Thyroid gland (tissue), 4 donors: Measurements from ENCODE around the gene ALDH5A1. TPM values are rescaled to one million over a fixed set of nuclear protein-coding genes. Genes with fewer than 3 reads are reported as not detected.

Source experiments
- DNase-seq, 2 donors: peaks; one replicate each; pipeline ENCODE4 v3.0.0-alpha.2; 2019
- H3K27ac ChIP-seq, 3 donors: fragments of 200-600 bp; sonication (generic); 1 replicate in 2 of 3; 2 replicates in 1 of 3; pipeline ENCODE4 v1.5.1; 2016 to 2019; ENCODE audit warnings: mild to moderate bottlenecking in 1 of 3, moderate library complexity in 1 of 3
- H3K27me3 ChIP-seq: fragments of 200-600 bp; sonication (generic); one replicate; pipeline ENCODE4 v1.5.1; 2019
- H3K36me3 ChIP-seq, 2 donors: fragments of 200-600 bp; sonication (generic); one replicate each; pipeline ENCODE4 v1.5.1; 2016 to 2019
- H3K4me1 ChIP-seq, 2 donors: fragments of 200-600 bp; sonication (generic); one replicate each; pipeline ENCODE4 v1.5.1; 2017 to 2019
- H3K4me3 ChIP-seq, 3 donors: fragments of 200-600 bp; sonication (generic); replicated peaks in 1 of 3; 1 replicate in 2 of 3; 2 replicates in 1 of 3; pipeline ENCODE4 v1.5.1; 2016; ENCODE audit warnings: mild to moderate bottlenecking in 1 of 3
- H3K9me3 ChIP-seq: fragments of 200-600 bp; sonication (generic); one replicate; pipeline ENCODE4 v1.5.1; 2017
- CTCF ChIP-seq, 6 experiments: fragments of 200-600 bp in 3 of 6; fragments of 450-650 bp in 3 of 6; sonication (generic) in 3 of 6; IDR thresholded peaks; one replicate each; pipeline ENCODE4 v1.5.1; 2016 to 2019; ENCODE audit warnings: antibody characterized with exemption in 6 of 6, mild to moderate bottlenecking in 2 of 6, inconsistent platforms in 1 of 6, moderate library complexity in 1 of 6
- POLR2A ChIP-seq, 2 donors: fragments of 450-650 bp; IDR thresholded peaks; one replicate each; pipeline ENCODE4 v1.6.1; 2017; ENCODE audit warnings: antibody characterized with exemption in 2 of 2, mild to moderate bottlenecking in 2 of 2, moderate library complexity in 1 of 2
- WGBS, 2 donors: methylation state at CpG; one replicate each; pipeline ENCODE4 v1.1.5; 2017; 5-methylcytosine and 5-hydroxymethylcytosine counted together
- intact Hi-C: fragments of 100-400 bp; cut with DNase I; formaldehyde crosslinking; loops from one replicate; pipeline ENCODE4 v1.15.1; 2023
- total RNA-seq, 4 donors: library from RNA; depleted of rRNA; stranded (reverse); fragments of >200 nt; gene quantifications; one replicate each; pipeline ENCODE4 v1.2.3, GENCODE V29; 2016

ALDH5A1 gene
- total RNA-seq, 4 donors from 2014 or later: 10.7 to 20.4 (median 18.8) TPM

DNA sequence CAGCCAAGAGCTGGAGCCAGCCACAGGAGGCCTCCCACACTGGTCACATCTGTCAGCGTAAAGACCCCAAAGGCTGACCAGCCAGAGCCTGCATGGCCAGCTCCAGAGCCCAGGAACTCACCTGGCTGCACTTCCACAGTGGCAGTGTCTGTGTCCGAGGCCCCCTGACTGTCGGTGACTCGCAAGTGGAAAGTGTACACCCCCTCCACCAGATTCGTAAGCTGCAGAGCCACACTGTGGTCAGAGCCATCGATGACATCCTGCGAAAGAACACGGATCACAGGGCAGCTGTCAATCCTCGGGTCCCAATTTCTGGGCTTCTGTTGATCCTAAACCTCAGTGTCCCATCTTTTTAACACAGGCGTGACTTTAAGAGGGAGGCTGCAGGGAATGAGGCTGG is 69.3 kb downstream of the ALDH5A1 start:
- TF ChIP-seq CTCF (IDR thresholded peaks at IDR 0.05) (no peak), POLR2A (IDR thresholded peaks at IDR 0.05) (no peak)
- DNase-seq: no peak
- no peaks in the 10 kb centered on the region for H3K4me1 ChIP-seq
- intact Hi-C loops: no loop called here
- no peak overlapping the region for H3K4me3 ChIP-seq
- H3K9me3 ChIP-seq: no peaks in the 10 kb centered on the region
- H3K27ac ChIP-seq: no peak overlapping the region
- no peaks in the 10 kb centered on the region for H3K36me3 ChIP-seq
- WGBS, 2 donors: 71 to 76% methylated on average over 6 to 10 of the region's 10 CpGs
- no peaks in the 10 kb centered on the region for H3K27me3 ChIP-seq

GRCh38 chr6:24565196-24565595 is 70.4 kb downstream of the ALDH5A1 start:
- Histone ChIP-seq H3K36me3 (no peaks in the 10 kb centered on the region), H3K4me1 (no peaks in the 10 kb centered on the region), H3K27ac (no peak overlapping the region), H3K4me3 (no peak overlapping the region), H3K9me3 (no peaks in the 10 kb centered on the region), H3K27me3 (no peaks in the 10 kb centered on the region)
- intact Hi-C loops: no loop called here
- TF ChIP-seq CTCF (IDR thresholded peaks at IDR 0.05) (no peak), POLR2A (IDR thresholded peaks at IDR 0.05) (no peak)
- DNase-seq: no peak
- 95% methylated on average over 9 of the region's 9 CpGs for WGBS, 2 donors

- Histone ChIP-seq H3K27me3 (no peaks in the 10 kb centered on the region), H3K27ac (no peak overlapping the region), H3K9me3 (no peaks in the 10 kb centered on the region), H3K36me3 (no peaks in the 10 kb centered on the region), H3K4me1 (no peaks in the 10 kb centered on the region), H3K4me3 (no peak overlapping the region)
- no peak for DNase-seq
- no peak for TF ChIP-seq CTCF (IDR thresholded peaks at IDR 0.05)
- no peak for TF ChIP-seq POLR2A (IDR thresholded peaks at IDR 0.05)
- intact Hi-C loops: no loop called here
- whole genome bisulfite sequencing, 2 donors: 90 to 93% methylated on average over 5 of the region's 5 CpGs
Observed at GRCh38 chr6:24566020-24566767, 71.4 kb downstream of the ALDH5A1 start.

GRCh38 chr6:24568683-24569082 is 73.9 kb downstream of the ALDH5A1 start:
- intact Hi-C loops: no loop called here
- no peak overlapping the region for H3K4me3 ChIP-seq
- TF ChIP-seq CTCF (IDR thresholded peaks at IDR 0.05): no peak
- no peak for TF ChIP-seq POLR2A (IDR thresholded peaks at IDR 0.05)
- DNase-seq: no peak
- H3K36me3 ChIP-seq: no peaks in the 10 kb centered on the region
- H3K9me3 ChIP-seq: no peaks in the 10 kb centered on the region
- H3K4me1 ChIP-seq: no peaks in the 10 kb centered on the region
- H3K27ac ChIP-seq: no peak overlapping the region
- no peaks in the 10 kb centered on the region for H3K27me3 ChIP-seq
- WGBS, 2 donors: 76 to 82% methylated on average over 4 of the region's 4 CpGs

GRCh38 chr6:24569811-24570210 is 75.0 kb downstream of the ALDH5A1 start:
- Histone ChIP-seq H3K27ac (no peak overlapping the region), H3K36me3 (no peaks in the 10 kb centered on the region), H3K27me3 (no peaks in the 10 kb centered on the region), H3K4me3 (no peak overlapping the region), H3K4me1 (no peaks in the 10 kb centered on the region), H3K9me3 (no peaks in the 10 kb centered on the region)
- intact Hi-C loops: no loop called here
- no peak for DNase-seq
- TF ChIP-seq CTCF (IDR thresholded peaks at IDR 0.05) (no peak), POLR2A (IDR thresholded peaks at IDR 0.05) (no peak)
- 88 to 93% methylated on average over 5 of the region's 5 CpGs for WGBS, 2 donors
